T-cell (primary cell): ENCODE measurements around the gene TIAM1. TPM values are rescaled to one million over a fixed set of nuclear protein-coding genes. Genes with fewer than 3 reads are reported as not detected.

ENCODE experiments used
- ATAC-seq, 4 experiments: fragments of 200-7000 bp in 3 of 4; fragments of 150-1000 bp in 1 of 4; cut with Tn5 transposase; replicated peaks in 1 of 4; 1 replicate in 3 of 4; 2 replicates in 1 of 4; pipeline ENCODE4 v1.10.0; 2021; ENCODE audit warnings: moderate library complexity in 3 of 4, mild to moderate bottlenecking in 2 of 4, moderate number of reproducible peaks in 1 of 4
- CTCF ChIA-PET, 2 donors: fragments of 300-600 bp; sonication (Branson Sonifier 250); formaldehyde crosslinking; loops; one replicate each; lab custom pipeline; 2022; ENCODE audit warnings: antibody characterized with exemption in 2 of 2; lab: Charles Lee
- POLR2A ChIA-PET, 2 donors: fragments of 300-600 bp; sonication (Branson Sonifier 250); formaldehyde crosslinking; loops; one replicate each; lab custom pipeline; 2022; ENCODE audit warnings: antibody characterized with exemption in 2 of 2; lab: Charles Lee
- DNase-seq, 35 experiments: peaks; one replicate each; pipeline versions ENCODE4 v3.0.0 to v3.0.0-alpha.2; 2013 to 2023
- H3K27ac ChIP-seq: one replicate; pipeline ENCODE4 v1.5.1; 2013; ENCODE audit warnings: low read length
- H3K27me3 ChIP-seq, 2 experiments: replicated peaks in 1 of 2; 1 replicate in 1 of 2; 2 replicates in 1 of 2; pipeline versions ENCODE4 v1.6.1 to v1.7.0; 2013; ENCODE audit warnings: low read length in 1 of 2, mixed read lengths in 1 of 2; ENCODE audit not compliant: control insufficient read depth in 2 of 2, insufficient read depth in 2 of 2; ENCODE audit errors: extremely low read depth in 1 of 2
- H3K36me3 ChIP-seq, 2 donors: 1 replicate in 1 of 2; 2 replicates in 1 of 2; pipeline versions ENCODE4 v1.6.1 to v1.7.0; 2013; ENCODE audit warnings: low read length in 1 of 2; ENCODE audit not compliant: control insufficient read depth in 2 of 2, insufficient read depth in 1 of 2; ENCODE audit errors: extremely low read depth in 1 of 2
- H3K4me1 ChIP-seq, 2 experiments: 1 replicate in 1 of 2; 2 replicates in 1 of 2; pipeline versions ENCODE4 v1.6.1 to v1.7.0; 2013; ENCODE audit warnings: low read length in 2 of 2, mixed read lengths in 1 of 2; ENCODE audit not compliant: insufficient read depth in 2 of 2, control insufficient read depth in 1 of 2; ENCODE audit errors: extremely low read depth in 1 of 2
- H3K4me3 ChIP-seq, 2 donors: 1 replicate in 1 of 2; 2 replicates in 1 of 2; pipeline versions ENCODE4 v1.5.1 to v1.7.0; 2013; ENCODE audit warnings: mild to moderate bottlenecking in 2 of 2, low read length in 1 of 2, moderate library complexity in 1 of 2; ENCODE audit not compliant: control insufficient read depth in 1 of 2; ENCODE audit errors: extremely low read depth in 1 of 2
- H3K9me3 ChIP-seq: 2 replicates; pipeline ENCODE4 v1.7.0; 2013
- H3K27ac Mint-ChIP-seq, 2 donors: one replicate each; pipeline ENCODE4 v1.8.0; 2020 to 2021; ENCODE audit warnings: mild to moderate bottlenecking in 2 of 2, mixed read lengths in 2 of 2
- H3K27me3 Mint-ChIP-seq, 2 donors: one replicate each; pipeline ENCODE4 v1.8.0; 2021 to 2022; ENCODE audit warnings: mixed read lengths in 2 of 2
- H3K36me3 Mint-ChIP-seq: one replicate; pipeline ENCODE4 v1.8.0; 2021; ENCODE audit warnings: mixed read lengths
- H3K4me1 Mint-ChIP-seq, 3 donors: one replicate each; pipeline ENCODE4 v1.8.0; 2020 to 2022; ENCODE audit warnings: mixed read lengths in 3 of 3, mild to moderate bottlenecking in 1 of 3
- H3K4me3 Mint-ChIP-seq, 3 donors: one replicate each; pipeline ENCODE4 v1.8.0; 2020 to 2022; ENCODE audit warnings: mild to moderate bottlenecking in 3 of 3, mixed read lengths in 3 of 3, moderate library complexity in 3 of 3
- H3K9me3 Mint-ChIP-seq, 3 donors: one replicate each; pipeline ENCODE4 v1.8.0; 2020 to 2022; ENCODE audit warnings: mixed read lengths in 3 of 3
- whole genome bisulfite sequencing: methylation state at CpG from one replicate; pipeline ENCODE4 v1.1.5; 2013; ENCODE audit warnings: missing lambda C conversion rate; ENCODE audit not compliant: insufficient coverage; 5-methylcytosine and 5-hydroxymethylcytosine counted together
- total RNA-seq, 35 experiments: library from RNA in 6 of 35; stranded (reverse) in 6 of 35; fragments of 120-200 nt in 1 of 35; gene quantifications; one replicate each; pipeline versions ENCODE4 v1.2.1 to v1.2.4 and lab custom pipeline; 2013 to 2026

TIAM1 gene
- total RNA-seq, 5 donors from 2014 or later (not counting 1 experiment from before 2014, with no cell fraction given) = 60.8 to 79.4 (median 65.5) TPM

DNA sequence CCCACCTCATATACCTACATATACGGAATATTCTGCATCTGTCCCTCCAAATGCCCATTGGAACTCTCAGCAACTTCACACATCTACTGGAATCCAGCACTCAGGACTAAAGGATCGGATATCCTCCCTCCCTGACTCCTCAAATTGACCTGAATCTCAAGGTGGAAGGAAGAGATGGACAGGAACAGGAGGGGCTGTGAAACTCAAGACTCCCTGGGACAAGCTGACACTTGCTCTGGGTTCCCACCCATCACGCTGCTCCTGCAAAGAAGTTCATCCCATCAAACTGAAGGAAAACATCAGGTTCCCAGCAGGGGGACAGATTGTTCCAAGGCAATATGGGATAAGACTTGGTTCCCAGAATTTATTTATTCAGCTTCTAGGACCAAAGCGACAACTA lies 30.3 kb upstream of the TIAM1 start:
- no peaks in the 10 kb centered on the region for H3K27me3 ChIP-seq
- Mint-ChIP-seq H3K9me3 (no peaks in the 10 kb centered on the region), H3K36me3 (no peaks in the 10 kb centered on the region), H3K27me3 (no peaks in the 10 kb centered on the region), H3K27ac (no peak overlapping the region), H3K4me1 (peaks cover 0 to 7% (median 6%) of the 10 kb centered on the region in 3 donors), H3K4me3 (no peak overlapping the region)
- H3K36me3 ChIP-seq = no peaks in the 10 kb centered on the region
- no peak for ATAC-seq
- H3K4me3 ChIP-seq = no peak overlapping the region
- WGBS = 100% methylated on average over 1 of the region's 4 CpGs
- POLR2A ChIA-PET = no interaction called here
- CTCF ChIA-PET = no interaction called here
- no peaks in the 10 kb centered on the region for H3K9me3 ChIP-seq
- H3K27ac ChIP-seq = no peak overlapping the region
- DNase-seq = no peak
- H3K4me1 ChIP-seq = no peaks in the 10 kb centered on the region

DNA sequence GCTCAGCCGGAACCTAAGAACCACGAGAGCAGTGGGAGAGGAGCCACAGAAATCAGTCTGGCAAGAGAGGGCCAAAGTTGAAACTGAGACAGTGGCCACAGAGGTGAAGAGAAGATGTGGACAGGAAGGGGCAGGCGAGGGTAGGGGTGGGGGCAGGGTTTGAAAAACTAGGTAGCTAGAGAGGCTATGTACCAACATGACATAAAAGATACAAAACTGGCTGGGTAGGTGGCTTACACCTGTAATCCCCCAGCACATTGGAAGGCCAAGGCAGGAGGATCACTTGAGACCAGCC lies 28.4 kb upstream of the TIAM1 start:
- no peaks in the 10 kb centered on the region for H3K36me3 ChIP-seq
- POLR2A ChIA-PET = no interaction called here
- Mint-ChIP-seq H3K4me3 (no peak overlapping the region), H3K27ac (no peak overlapping the region), H3K27me3 (no peaks in the 10 kb centered on the region), H3K4me1 (peaks cover 2 to 11% (median 10%) of the 10 kb centered on the region in 3 donors), H3K36me3 (no peaks in the 10 kb centered on the region), H3K9me3 (no peaks in the 10 kb centered on the region)
- H3K27ac ChIP-seq = no peak overlapping the region
- 40% methylated on average over 2 of the region's 3 CpGs for WGBS
- ATAC-seq (no peak), DNase-seq (no peak)
- no peaks in the 10 kb centered on the region for H3K27me3 ChIP-seq
- H3K4me3 ChIP-seq = no peak overlapping the region
- CTCF ChIA-PET = no interaction called here
- peaks cover 0 to 2% of the 10 kb centered on the region in 2 experiments for H3K4me1 ChIP-seq
- no peaks in the 10 kb centered on the region for H3K9me3 ChIP-seq

DNA sequence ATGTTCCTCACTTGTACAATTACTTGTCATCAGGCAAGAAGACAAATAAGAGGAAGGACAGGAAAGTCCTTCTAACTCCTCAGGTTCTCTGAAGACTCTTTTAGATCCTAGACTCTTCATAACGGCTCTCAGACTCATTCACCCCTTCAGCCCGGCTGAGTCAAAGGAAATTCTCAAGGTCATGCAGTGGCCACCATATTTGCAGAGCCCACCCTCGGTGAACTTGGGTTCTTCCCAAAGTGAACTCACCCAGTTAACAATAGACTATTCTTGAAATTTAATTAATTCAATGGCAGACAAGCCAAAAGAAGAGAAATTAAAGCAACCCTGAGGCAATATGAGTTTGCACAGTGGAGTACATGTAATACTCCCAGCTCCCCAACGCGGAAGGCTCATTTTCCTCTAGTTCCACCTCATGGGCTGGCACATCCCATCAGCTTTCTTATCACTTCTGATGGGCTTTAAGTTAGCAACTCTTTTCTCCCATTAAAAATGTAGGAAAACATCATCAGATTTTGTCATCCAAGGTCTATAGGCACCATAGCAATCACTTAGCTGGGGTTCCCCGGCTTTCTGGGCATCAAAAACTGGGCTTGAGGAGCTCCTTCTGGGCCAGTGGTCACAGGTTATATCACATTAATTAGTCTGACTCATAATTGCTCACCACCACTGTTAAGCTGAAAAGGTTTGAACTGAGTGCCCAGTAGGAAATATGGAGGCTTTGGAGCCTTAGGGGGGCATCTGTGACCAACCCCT lies 27.8 kb upstream of the TIAM1 start:
- H3K27ac ChIP-seq = no peak overlapping the region
- no peaks in the 10 kb centered on the region for H3K9me3 ChIP-seq
- H3K36me3 ChIP-seq = no peaks in the 10 kb centered on the region
- ChIA-PET CTCF (no interaction called here), POLR2A (no interaction called here)
- no peaks in the 10 kb centered on the region for H3K9me3 Mint-ChIP-seq
- no peak overlapping the region for H3K4me3 ChIP-seq
- H3K4me1 Mint-ChIP-seq = peaks cover 3 to 11% (median 10%) of the 10 kb centered on the region in 3 donors
- no peaks in the 10 kb centered on the region for H3K27me3 Mint-ChIP-seq
- no peak for DNase-seq
- peaks cover 0 to 3% of the 10 kb centered on the region in 2 experiments for H3K4me1 ChIP-seq
- H3K4me3 Mint-ChIP-seq = no peak overlapping the region
- no peaks in the 10 kb centered on the region for H3K27me3 ChIP-seq
- 96% methylated on average over 4 of the region's 6 CpGs for WGBS
- no peak overlapping the region for H3K27ac Mint-ChIP-seq
- no peak for ATAC-seq
- no peaks in the 10 kb centered on the region for H3K36me3 Mint-ChIP-seq

DNA sequence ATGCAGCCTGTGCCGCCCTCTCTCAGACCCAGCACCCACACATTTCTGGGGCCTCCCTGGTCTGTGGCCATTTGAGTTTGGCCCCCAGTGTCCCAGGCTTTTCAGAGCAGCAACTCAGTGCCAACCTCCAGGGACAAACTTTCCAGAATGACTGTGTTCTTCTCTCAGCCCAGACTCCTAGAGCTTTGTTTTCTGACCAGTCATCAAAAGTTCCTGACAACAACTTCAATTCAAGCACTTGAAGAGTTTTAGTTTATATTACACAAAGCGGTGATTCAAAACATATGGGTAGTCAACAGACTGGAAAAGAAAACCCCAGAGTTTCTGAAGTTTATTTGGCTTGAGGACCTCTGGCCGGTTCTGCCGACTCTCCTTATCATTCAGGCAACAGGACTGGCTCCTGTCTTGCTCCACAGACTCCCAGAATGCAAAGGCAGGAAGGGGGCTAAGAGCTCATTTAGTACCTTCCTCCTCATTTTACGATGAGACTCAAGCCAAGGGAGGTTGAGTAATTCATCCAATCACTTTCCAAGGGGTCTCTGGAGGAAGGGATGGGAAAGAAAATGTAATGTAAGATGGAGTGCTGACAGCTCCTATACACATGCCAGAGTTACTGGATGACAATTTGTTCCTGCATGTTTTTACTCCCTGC lies 27.0 kb upstream of the TIAM1 start:
- Histone ChIP-seq H3K4me3 (no peak overlapping the region), H3K4me1 (peaks cover 0 to 7% of the 10 kb centered on the region in 2 experiments), H3K27me3 (no peaks in the 10 kb centered on the region), H3K27ac (no peak overlapping the region), H3K36me3 (no peaks in the 10 kb centered on the region), H3K9me3 (no peaks in the 10 kb centered on the region)
- ATAC-seq (no peak), DNase-seq (no peak)
- CTCF ChIA-PET = no interaction called here
- H3K36me3 Mint-ChIP-seq = no peaks in the 10 kb centered on the region
- H3K27me3 Mint-ChIP-seq = no peaks in the 10 kb centered on the region
- H3K4me3 Mint-ChIP-seq = no peak overlapping the region
- H3K4me1 Mint-ChIP-seq = peaks cover 3 to 16% (median 12%) of the 10 kb centered on the region in 3 donors
- no peaks in the 10 kb centered on the region for H3K9me3 Mint-ChIP-seq
- WGBS = 93% methylated on average over 3 of the region's 5 CpGs
- POLR2A ChIA-PET = no interaction called here
- H3K27ac Mint-ChIP-seq = no peak overlapping the region

DNA sequence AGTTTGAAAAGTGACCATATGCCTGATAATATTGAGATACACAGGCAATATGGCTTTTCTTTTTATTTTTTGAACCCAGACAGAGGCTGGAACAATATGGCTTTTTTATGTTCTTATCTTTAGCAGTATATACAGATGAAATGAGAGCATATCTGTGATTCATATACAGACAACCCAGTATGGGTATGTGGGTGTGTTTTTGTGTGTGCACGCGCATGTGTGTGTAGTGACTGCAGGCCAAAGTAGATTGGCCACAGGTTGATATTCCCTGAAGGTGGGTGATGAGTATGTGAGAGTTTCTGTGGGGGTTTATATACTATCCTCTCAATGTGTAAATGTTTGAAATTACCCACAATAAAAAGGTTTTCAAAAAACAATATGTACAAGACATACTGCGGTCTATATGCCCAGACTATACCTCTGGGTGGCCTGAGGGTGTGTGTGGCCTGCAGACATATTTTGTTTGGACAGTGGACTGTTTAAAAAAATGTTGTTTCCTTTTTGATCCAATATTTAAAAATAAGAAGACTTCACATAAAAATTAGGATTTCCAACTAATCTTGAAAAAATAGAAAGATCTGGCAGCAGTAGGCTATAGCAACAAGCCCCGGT lies 26.3 kb upstream of the TIAM1 start:
- ChIA-PET POLR2A (no interaction called here), CTCF (no interaction called here)
- Histone ChIP-seq H3K4me3 (no peak overlapping the region), H3K27ac (no peak overlapping the region), H3K4me1 (peaks cover 0 to 7% of the 10 kb centered on the region in 2 experiments), H3K27me3 (no peaks in the 10 kb centered on the region), H3K36me3 (no peaks in the 10 kb centered on the region), H3K9me3 (no peaks in the 10 kb centered on the region)
- WGBS = 100% methylated on average over 1 of the region's 4 CpGs
- Mint-ChIP-seq H3K9me3 (no peaks in the 10 kb centered on the region), H3K27me3 (no peaks in the 10 kb centered on the region), H3K4me1 (peaks cover 3 to 16% (median 11%) of the 10 kb centered on the region in 3 donors), H3K36me3 (no peaks in the 10 kb centered on the region), H3K4me3 (no peak overlapping the region), H3K27ac (no peak overlapping the region)
- no peak for ATAC-seq
- no peak for DNase-seq

DNA sequence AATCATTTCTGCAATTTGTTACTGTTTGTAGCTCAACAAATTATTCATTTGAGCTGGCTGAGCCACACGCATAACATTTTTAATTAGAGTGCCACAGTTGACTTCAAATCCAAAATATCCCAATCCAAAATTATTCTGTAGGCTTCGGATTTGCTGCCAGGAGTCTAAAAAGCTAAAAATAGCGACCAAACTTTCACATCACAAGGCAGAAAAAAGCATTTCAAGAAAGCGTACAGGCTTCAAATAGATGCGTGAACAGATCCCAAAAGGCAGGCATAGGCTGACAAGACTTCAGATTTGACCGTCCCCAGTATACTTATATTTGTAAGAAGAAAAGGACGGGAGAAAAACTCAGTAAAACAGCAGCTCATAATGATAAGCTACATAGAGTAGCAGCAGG lies 24.3 kb upstream of the TIAM1 start:
- Histone ChIP-seq H3K4me3 (no peak overlapping the region), H3K27me3 (no peaks in the 10 kb centered on the region)
- 73% methylated on average over 3 of the region's 7 CpGs for WGBS

More for the DNA sequence above, 24.3 kb upstream of the TIAM1 start:
- Mint-ChIP-seq H3K27ac (no peak overlapping the region), H3K36me3 (no peaks in the 10 kb centered on the region), H3K4me3 (no peak overlapping the region), H3K27me3 (no peaks in the 10 kb centered on the region), H3K4me1 (peaks cover 22 to 28% (median 27%) of the 10 kb centered on the region in 3 donors), H3K9me3 (no peaks in the 10 kb centered on the region)
- DNase-seq (no peak), ATAC-seq (no peak)
- no peak overlapping the region for H3K27ac ChIP-seq
- CTCF ChIA-PET = no interaction called here
- peaks cover 8 to 25% of the 10 kb centered on the region in 2 experiments for H3K4me1 ChIP-seq
- no peaks in the 10 kb centered on the region for H3K36me3 ChIP-seq
- POLR2A ChIA-PET = interaction anchor here in 1 of 2 donors (0.6 kb wide), 1 partner anchor 169 kb away, joined by 3 read pairs; no protein-coding TSS in a partner anchor
- no peaks in the 10 kb centered on the region for H3K9me3 ChIP-seq
